ENCODE data around the gene KLHL2.
"Not testable (repeated sequence)": the region's sequence is repeated elsewhere in the genome, so short reads cannot be mapped to it uniquely, and the experiment has no call there.

GRCh38 chr4:165221993-165222650, 14.8 kb downstream of the KLHL2 start:
- not testable (repeated sequence) for TF ChIP-seq EZH2 (IDR thresholded peaks at IDR 0.05; ENCODE audit: borderline replicate concordance); EZH2phosphoT487 (IDR thresholded peaks at IDR 0.05; ENCODE audit: low read depth, severe bottlenecking, unreplicated experiment)
- TF ChIP-seq, protein P1, sequence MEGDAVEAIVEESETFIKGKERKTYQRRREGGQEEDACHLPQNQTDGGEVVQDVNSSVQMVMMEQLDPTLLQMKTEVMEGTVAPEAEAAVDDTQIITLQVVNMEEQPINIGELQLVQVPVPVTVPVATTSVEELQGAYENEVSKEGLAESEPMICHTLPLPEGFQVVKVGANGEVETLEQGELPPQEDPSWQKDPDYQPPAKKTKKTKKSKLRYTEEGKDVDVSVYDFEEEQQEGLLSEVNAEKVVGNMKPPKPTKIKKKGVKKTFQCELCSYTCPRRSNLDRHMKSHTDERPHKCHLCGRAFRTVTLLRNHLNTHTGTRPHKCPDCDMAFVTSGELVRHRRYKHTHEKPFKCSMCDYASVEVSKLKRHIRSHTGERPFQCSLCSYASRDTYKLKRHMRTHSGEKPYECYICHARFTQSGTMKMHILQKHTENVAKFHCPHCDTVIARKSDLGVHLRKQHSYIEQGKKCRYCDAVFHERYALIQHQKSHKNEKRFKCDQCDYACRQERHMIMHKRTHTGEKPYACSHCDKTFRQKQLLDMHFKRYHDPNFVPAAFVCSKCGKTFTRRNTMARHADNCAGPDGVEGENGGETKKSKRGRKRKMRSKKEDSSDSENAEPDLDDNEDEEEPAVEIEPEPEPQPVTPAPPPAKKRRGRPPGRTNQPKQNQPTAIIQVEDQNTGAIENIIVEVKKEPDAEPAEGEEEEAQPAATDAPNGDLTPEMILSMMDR (IDR thresholded peaks at IDR 0.05; ENCODE audit: poor library complexity) = not testable (repeated sequence)
